Measurements from ENCODE around the gene C6orf141.

Gene C6orf141

GRCh38 chr6:49549691-49550491, 577 bp upstream of the C6orf141 start:
- Histone ChIP-seq H3K36me3 (ENCODE audit: control insufficient read depth in 4 of 4, insufficient read depth in 4 of 4, low read length in 3 of 4) (no peaks in the 10 kb centered on the region), H3K4me1 (ENCODE audit: control extremely low read depth in 1 of 4, control insufficient read depth in 4 of 4, insufficient read depth in 4 of 4, low read length in 3 of 4) (peaks cover 5 to 25% (median 21%) of the 10 kb centered on the region in 4 experiments), H3K4me3 (ENCODE audit: control insufficient read depth in 1 of 7, extremely low read depth in 1 of 7, insufficient read depth in 4 of 7, low read depth in 2 of 7, low read length in 6 of 7) (peak overlapping the region; percentile 35 to 87 (median 72)), H3K9me3 (ENCODE audit: control extremely low read depth in 1 of 5, control insufficient read depth in 4 of 5, insufficient read depth in 2 of 5, low read depth in 1 of 5, low read length in 4 of 5) (no peaks in the 10 kb centered on the region), H3K27me3 (replicated peaks in 2 of 5; ENCODE audit: control insufficient read depth in 4 of 5, insufficient read depth in 5 of 5, low read length in 4 of 5) (peaks cover 0 to 13% (median 6%) of the 10 kb centered on the region in 5 experiments), H3K27ac (ENCODE audit: insufficient read depth in 1 of 2, low read depth in 1 of 2, low read length in 2 of 2, poor library complexity in 1 of 2, severe bottlenecking in 2 of 2) (no peak overlapping the region)
- ChIA-PET POLR2A (no interaction called here), CTCF (interaction anchor here (0.6 to 2.1 kb wide), 10 partner anchors 8 to 74 kb away, joined by 3 to 12 read pairs (median 4); no protein-coding TSS in a partner anchor)
- DNase-seq: peak in 1 of 3 donors; percentile 10
- WGBS (ENCODE audit: insufficient coverage): 27% methylated on average over 11 of the region's 20 CpGs

- DNase-seq: peak in 2 of 3 donors; percentile 40 to 57
- Histone ChIP-seq H3K27me3 (replicated peaks in 2 of 5; ENCODE audit: control insufficient read depth in 4 of 5, insufficient read depth in 5 of 5, low read length in 4 of 5) (peaks cover 0 to 13% (median 6%) of the 10 kb centered on the region in 5 experiments), H3K4me1 (ENCODE audit: control extremely low read depth in 1 of 4, control insufficient read depth in 4 of 4, insufficient read depth in 4 of 4, low read length in 3 of 4) (peaks cover 5 to 27% (median 24%) of the 10 kb centered on the region in 4 experiments), H3K27ac (ENCODE audit: insufficient read depth in 1 of 2, low read depth in 1 of 2, low read length in 2 of 2, poor library complexity in 1 of 2, severe bottlenecking in 2 of 2) (no peak overlapping the region), H3K36me3 (ENCODE audit: control insufficient read depth in 4 of 4, insufficient read depth in 4 of 4, low read length in 3 of 4) (no peaks in the 10 kb centered on the region), H3K9me3 (ENCODE audit: control extremely low read depth in 1 of 5, control insufficient read depth in 4 of 5, insufficient read depth in 2 of 5, low read depth in 1 of 5, low read length in 4 of 5) (no peaks in the 10 kb centered on the region), H3K4me3 (ENCODE audit: control insufficient read depth in 1 of 7, extremely low read depth in 1 of 7, insufficient read depth in 4 of 7, low read depth in 2 of 7, low read length in 6 of 7) (peak overlapping the region; percentile 35 to 87 (median 72))
- POLR2A ChIA-PET: no interaction called here
- CTCF ChIA-PET: interaction anchor here (1.2 to 2.7 kb wide), 7 partner anchors 8 to 72 kb away, joined by 3 to 13 read pairs (median 6); no protein-coding TSS in a partner anchor
- WGBS (ENCODE audit: insufficient coverage): 0% methylated on average over 30 of the region's 38 CpGs
Observed at GRCh38 chr6:49551078-49551865, 804 bp downstream of the C6orf141 start.

GRCh38 chr6:49551866-49552129, 1.3 kb downstream of the C6orf141 start:
- Histone ChIP-seq H3K9me3 (ENCODE audit: control extremely low read depth in 1 of 5, control insufficient read depth in 4 of 5, insufficient read depth in 2 of 5, low read depth in 1 of 5, low read length in 4 of 5) (no peaks in the 10 kb centered on the region), H3K27me3 (replicated peaks in 2 of 5; ENCODE audit: control insufficient read depth in 4 of 5, insufficient read depth in 5 of 5, low read length in 4 of 5) (peaks cover 0 to 13% (median 6%) of the 10 kb centered on the region in 5 experiments), H3K27ac (ENCODE audit: insufficient read depth in 1 of 2, low read depth in 1 of 2, low read length in 2 of 2, poor library complexity in 1 of 2, severe bottlenecking in 2 of 2) (no peak overlapping the region), H3K4me3 (ENCODE audit: control insufficient read depth in 1 of 7, extremely low read depth in 1 of 7, insufficient read depth in 4 of 7, low read depth in 2 of 7, low read length in 6 of 7) (peak overlapping the region in 6 of 7 experiments; percentile 63 to 87 (median 74)), H3K4me1 (ENCODE audit: control extremely low read depth in 1 of 4, control insufficient read depth in 4 of 4, insufficient read depth in 4 of 4, low read length in 3 of 4) (peaks cover 5 to 33% (median 24%) of the 10 kb centered on the region in 4 experiments), H3K36me3 (ENCODE audit: control insufficient read depth in 4 of 4, insufficient read depth in 4 of 4, low read length in 3 of 4) (no peaks in the 10 kb centered on the region)
- ChIA-PET CTCF (interaction anchor here (1.2 to 2.7 kb wide), 2 partner anchors 20 to 56 kb away, joined by 3 to 13 read pairs; no protein-coding TSS in a partner anchor), POLR2A (no interaction called here)
- WGBS (ENCODE audit: insufficient coverage): no CpG with 5 or more reads among the region's 2 CpGs
- peak in 2 of 3 donors; percentile 43 to 52 for DNase-seq

- no peak overlapping the region for H3K4me3 ChIP-seq (ENCODE audit: control insufficient read depth in 1 of 7, extremely low read depth in 1 of 7, insufficient read depth in 4 of 7, low read depth in 2 of 7, low read length in 6 of 7)
- WGBS (ENCODE audit: insufficient coverage): 100% methylated on average over 2 of the region's 2 CpGs
- ChIA-PET POLR2A (no interaction called here), CTCF (interaction anchor here (0.9 to 2.7 kb wide), 5 partner anchors 11 to 55 kb away, joined by 3 to 13 read pairs (median 3); no protein-coding TSS in a partner anchor)
- H3K36me3 ChIP-seq (ENCODE audit: control insufficient read depth in 4 of 4, insufficient read depth in 4 of 4, low read length in 3 of 4): no peaks in the 10 kb centered on the region
- no peak for DNase-seq
- peaks cover 5 to 33% (median 24%) of the 10 kb centered on the region in 4 experiments for H3K4me1 ChIP-seq (ENCODE audit: control extremely low read depth in 1 of 4, control insufficient read depth in 4 of 4, insufficient read depth in 4 of 4, low read length in 3 of 4)
- no peak overlapping the region for H3K27ac ChIP-seq (ENCODE audit: insufficient read depth in 1 of 2, low read depth in 1 of 2, low read length in 2 of 2, poor library complexity in 1 of 2, severe bottlenecking in 2 of 2)
- no peaks in the 10 kb centered on the region for H3K9me3 ChIP-seq (ENCODE audit: control extremely low read depth in 1 of 5, control insufficient read depth in 4 of 5, insufficient read depth in 2 of 5, low read depth in 1 of 5, low read length in 4 of 5)
- peaks cover 0 to 13% (median 6%) of the 10 kb centered on the region in 5 experiments for H3K27me3 ChIP-seq (replicated peaks in 2 of 5; ENCODE audit: control insufficient read depth in 4 of 5, insufficient read depth in 5 of 5, low read length in 4 of 5)
Observed at GRCh38 chr6:49552596-49552995, 2.1 kb downstream of the C6orf141 start.

- DNase-seq: no peak
- no peak overlapping the region for H3K4me3 ChIP-seq (ENCODE audit: control insufficient read depth in 1 of 7, extremely low read depth in 1 of 7, insufficient read depth in 4 of 7, low read depth in 2 of 7, low read length in 6 of 7)
- ChIA-PET CTCF (interaction anchor here (1.4 to 2.7 kb wide), 5 partner anchors 12 to 53 kb away, joined by 3 to 13 read pairs (median 4); no protein-coding TSS in a partner anchor), POLR2A (no interaction called here)
- peaks cover 5 to 33% (median 24%) of the 10 kb centered on the region in 4 experiments for H3K4me1 ChIP-seq (ENCODE audit: control extremely low read depth in 1 of 4, control insufficient read depth in 4 of 4, insufficient read depth in 4 of 4, low read length in 3 of 4)
- H3K36me3 ChIP-seq (ENCODE audit: control insufficient read depth in 4 of 4, insufficient read depth in 4 of 4, low read length in 3 of 4): no peaks in the 10 kb centered on the region
- H3K27me3 ChIP-seq (replicated peaks in 2 of 5; ENCODE audit: control insufficient read depth in 4 of 5, insufficient read depth in 5 of 5, low read length in 4 of 5): peaks cover 0 to 13% (median 6%) of the 10 kb centered on the region in 5 experiments
- no peak overlapping the region for H3K27ac ChIP-seq (ENCODE audit: insufficient read depth in 1 of 2, low read depth in 1 of 2, low read length in 2 of 2, poor library complexity in 1 of 2, severe bottlenecking in 2 of 2)
- no peaks in the 10 kb centered on the region for H3K9me3 ChIP-seq (ENCODE audit: control extremely low read depth in 1 of 5, control insufficient read depth in 4 of 5, insufficient read depth in 2 of 5, low read depth in 1 of 5, low read length in 4 of 5)
- WGBS (ENCODE audit: insufficient coverage): no CpG with 5 or more reads among the region's 1 CpG
Observed at GRCh38 chr6:49553384-49553783, 2.9 kb downstream of the C6orf141 start.

GRCh38 chr6:49555951-49556350, 5.5 kb downstream of the C6orf141 start:
- CTCF ChIA-PET: no interaction called here
- Histone ChIP-seq H3K9me3 (ENCODE audit: control extremely low read depth in 1 of 5, control insufficient read depth in 4 of 5, insufficient read depth in 2 of 5, low read depth in 1 of 5, low read length in 4 of 5) (no peaks in the 10 kb centered on the region), H3K4me3 (ENCODE audit: control insufficient read depth in 1 of 7, extremely low read depth in 1 of 7, insufficient read depth in 4 of 7, low read depth in 2 of 7, low read length in 6 of 7) (no peak overlapping the region), H3K36me3 (ENCODE audit: control insufficient read depth in 4 of 4, insufficient read depth in 4 of 4, low read length in 3 of 4) (no peaks in the 10 kb centered on the region), H3K27me3 (replicated peaks in 2 of 5; ENCODE audit: control insufficient read depth in 4 of 5, insufficient read depth in 5 of 5, low read length in 4 of 5) (peaks cover 0 to 3% (median 0%) of the 10 kb centered on the region in 5 experiments), H3K27ac (ENCODE audit: insufficient read depth in 1 of 2, low read depth in 1 of 2, low read length in 2 of 2, poor library complexity in 1 of 2, severe bottlenecking in 2 of 2) (no peak overlapping the region), H3K4me1 (ENCODE audit: control extremely low read depth in 1 of 4, control insufficient read depth in 4 of 4, insufficient read depth in 4 of 4, low read length in 3 of 4) (peaks cover 5 to 23% (median 14%) of the 10 kb centered on the region in 4 experiments)
- WGBS (ENCODE audit: insufficient coverage): no CpG with 5 or more reads among the region's 4 CpGs
- DNase-seq: no peak
- POLR2A ChIA-PET: no interaction called here

Measured in common myeloid progenitor, CD34-positive (primary cell).